ENCODE results near the gene ST6GALNAC4.
"Not testable (repeated sequence)": the region's sequence is repeated elsewhere in the genome, so short reads cannot be mapped to it uniquely, and the experiment has no call there.

ST6GALNAC4 gene

DNA sequence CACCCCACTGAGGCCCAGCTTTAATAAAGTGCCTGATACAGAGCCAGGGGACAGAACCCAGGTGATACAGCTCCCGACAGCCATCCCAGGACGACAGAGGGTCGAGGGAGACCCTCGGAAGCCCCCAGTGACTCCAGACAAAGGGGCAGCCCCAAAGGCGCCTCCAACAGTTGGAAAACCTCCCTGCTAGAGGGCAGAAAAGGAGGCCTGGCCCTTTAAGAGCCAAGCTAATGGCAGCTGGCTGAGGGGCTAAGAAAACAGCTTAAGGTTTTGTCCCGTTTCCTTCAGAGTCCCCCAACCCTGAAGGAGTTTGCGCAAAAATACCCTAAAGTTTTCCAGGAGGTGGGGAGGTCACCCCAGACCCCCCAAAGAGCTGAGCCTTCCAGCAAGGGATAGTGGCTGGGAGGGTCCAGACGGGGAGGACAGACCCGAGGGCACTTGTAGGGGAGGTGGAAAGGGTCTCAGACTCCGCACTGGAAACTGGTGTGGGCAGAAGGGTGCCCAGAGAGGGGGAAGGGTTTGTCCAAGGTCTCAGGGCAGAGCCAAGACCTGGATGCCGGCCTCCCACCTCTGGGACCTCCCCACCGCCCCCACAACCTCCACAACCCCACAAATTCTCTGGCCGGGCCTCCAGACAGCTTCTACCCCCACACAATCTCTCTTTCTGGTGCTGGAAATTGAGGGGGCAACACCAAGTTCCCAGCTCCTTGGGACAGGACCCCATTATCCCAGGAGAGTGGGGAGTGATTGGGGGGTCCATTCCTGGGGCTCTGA, 31.1 kb downstream of the ST6GALNAC4 start:
- Mint-ChIP-seq H3K36me3 (peaks cover 47 to 64% of the 10 kb centered on the region in 2 donors), H3K27me3 (no peaks in the 10 kb centered on the region), H3K27ac (no peak overlapping the region), H3K4me1 (peaks cover 30 to 46% of the 10 kb centered on the region in 2 donors), H3K4me3 (no peak overlapping the region), H3K9me3 (no peaks in the 10 kb centered on the region)
- DNase-seq, result no peak
- no peak for ATAC-seq (replicated peaks)

DNA sequence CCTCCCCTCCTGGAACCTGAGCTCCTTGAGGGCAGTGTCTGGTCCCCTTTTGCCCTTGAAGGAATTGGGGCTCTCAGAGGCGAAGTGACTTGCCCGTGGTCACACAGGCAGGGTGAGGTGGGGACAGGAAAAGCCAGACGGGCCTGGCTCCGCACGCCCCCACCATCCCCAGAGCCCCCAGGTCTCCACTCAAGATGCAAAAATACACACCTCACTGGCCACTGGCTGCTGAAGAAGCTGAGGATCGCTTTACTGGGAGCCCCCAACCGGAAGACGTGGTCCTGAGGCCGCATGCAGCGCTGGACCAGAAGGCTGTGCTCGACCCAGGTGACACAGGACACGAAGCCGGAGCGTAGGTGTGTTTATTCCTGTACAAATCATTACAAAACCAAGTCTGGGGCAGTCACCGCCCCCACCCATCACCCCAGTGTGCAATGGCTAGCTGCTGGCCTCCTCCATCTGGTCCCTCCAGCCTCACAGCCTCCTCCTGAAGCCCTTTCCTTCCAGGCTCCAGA, 31.8 kb downstream of the ST6GALNAC4 start:
- H3K27me3 Mint-ChIP-seq, result no peaks in the 10 kb centered on the region
- H3K4me3 Mint-ChIP-seq, result no peak overlapping the region
- ATAC-seq (replicated peaks) (no peak), DNase-seq (no peak)
- H3K4me1 Mint-ChIP-seq, result peaks cover 30 to 46% of the 10 kb centered on the region in 2 donors
- H3K9me3 Mint-ChIP-seq, result no peaks in the 10 kb centered on the region
- peaks cover 42 to 58% of the 10 kb centered on the region in 2 donors for H3K36me3 Mint-ChIP-seq
- H3K27ac Mint-ChIP-seq, result peak overlapping the region; percentile 84

DNA sequence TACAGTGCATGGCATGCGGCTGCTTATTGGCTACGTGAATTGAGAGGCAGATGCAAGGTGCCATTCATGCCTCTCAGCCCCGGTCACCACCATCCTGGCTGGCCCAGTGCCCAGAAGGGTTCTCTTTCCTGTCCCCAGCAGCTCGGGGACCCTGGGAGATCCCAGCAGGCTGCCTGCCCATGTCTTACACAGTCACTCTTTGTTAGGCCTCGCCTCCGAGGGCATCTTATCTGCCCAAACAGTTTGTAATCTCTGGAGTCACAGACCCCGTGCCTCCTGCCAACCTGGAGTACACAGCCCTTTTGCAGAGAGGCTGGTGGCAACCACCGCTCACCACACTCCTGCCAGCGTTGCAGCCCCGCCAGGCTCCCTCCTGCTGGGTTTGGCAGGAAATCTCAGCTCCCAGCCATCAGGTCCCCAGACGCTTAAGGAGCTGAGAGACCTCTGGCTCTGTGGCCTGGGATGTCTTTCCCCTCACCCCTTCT, 32.4 kb downstream of the ST6GALNAC4 start:
- H3K27me3 Mint-ChIP-seq, result no peaks in the 10 kb centered on the region
- no peak overlapping the region for H3K4me3 Mint-ChIP-seq
- H3K36me3 Mint-ChIP-seq, result peaks cover 39 to 55% of the 10 kb centered on the region in 2 donors
- ATAC-seq (replicated peaks) (peak; percentile 17 to 18), DNase-seq (no peak)
- peak overlapping the region; percentile 84 for H3K27ac Mint-ChIP-seq
- peaks cover 30 to 46% of the 10 kb centered on the region in 2 donors for H3K4me1 Mint-ChIP-seq
- H3K9me3 Mint-ChIP-seq, result no peaks in the 10 kb centered on the region

DNA sequence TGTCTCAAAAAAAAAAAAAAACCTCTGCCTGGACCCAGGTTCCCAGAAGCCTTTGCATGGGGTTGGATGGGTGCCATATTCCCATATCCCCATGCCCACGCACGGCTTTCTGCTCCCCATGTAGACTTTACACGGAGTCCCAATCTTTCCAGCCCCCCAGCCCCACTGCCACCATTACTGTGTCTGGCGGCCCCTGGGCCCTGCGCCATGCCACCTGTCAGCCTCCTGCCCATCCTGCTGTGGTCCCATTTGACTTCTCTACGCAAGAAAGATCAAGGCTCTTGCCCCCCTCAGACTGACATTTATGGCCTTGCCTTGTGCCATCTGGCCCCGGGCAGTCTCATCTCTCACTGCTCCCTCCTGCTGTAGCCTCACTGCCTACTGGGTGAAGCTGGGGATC, 32.9 kb downstream of the ST6GALNAC4 start:
- H3K36me3 Mint-ChIP-seq, result peaks cover 40 to 58% of the 10 kb centered on the region in 2 donors
- DNase-seq (no peak), ATAC-seq (replicated peaks) (peak in 1 of 2 donors; percentile 3)
- no peaks in the 10 kb centered on the region for H3K27me3 Mint-ChIP-seq
- H3K9me3 Mint-ChIP-seq, result no peaks in the 10 kb centered on the region
- H3K4me1 Mint-ChIP-seq, result peaks cover 32 to 49% of the 10 kb centered on the region in 2 donors
- peak overlapping the region; percentile 84 for H3K27ac Mint-ChIP-seq
- H3K4me3 Mint-ChIP-seq, result peak overlapping the region in 1 of 2 donors; percentile 3

DNA sequence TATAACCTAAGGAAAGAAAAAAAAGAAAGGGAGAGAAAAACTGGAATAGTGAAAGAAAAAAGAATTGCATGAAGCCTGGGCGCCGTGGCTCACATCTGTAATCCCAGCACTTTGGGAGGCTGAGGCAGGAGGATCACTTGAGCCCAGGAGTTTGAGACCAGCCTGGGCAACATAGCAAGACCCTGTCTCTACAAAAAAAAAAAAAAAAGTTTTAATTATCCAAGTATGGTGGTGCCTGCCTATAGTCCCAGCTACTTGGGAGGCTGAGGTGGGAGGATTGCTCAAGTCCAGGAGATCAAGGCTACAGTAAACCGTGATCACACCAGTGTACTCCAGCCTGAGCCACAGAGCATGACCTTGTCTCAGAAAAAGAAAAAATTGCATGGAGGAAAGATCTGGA, 35.1 kb downstream of the ST6GALNAC4 start:
- H3K27me3 Mint-ChIP-seq; ATAC-seq (replicated peaks); DNase-seq; H3K9me3 Mint-ChIP-seq; H3K4me3 Mint-ChIP-seq: not testable (repeated sequence)
- Mint-ChIP-seq H3K4me1 (peaks cover 39 to 59% of the 10 kb centered on the region in 2 donors), H3K36me3 (peaks cover 34 to 47% of the 10 kb centered on the region in 2 donors), H3K27ac (peak overlapping the region; percentile 79)

DNA sequence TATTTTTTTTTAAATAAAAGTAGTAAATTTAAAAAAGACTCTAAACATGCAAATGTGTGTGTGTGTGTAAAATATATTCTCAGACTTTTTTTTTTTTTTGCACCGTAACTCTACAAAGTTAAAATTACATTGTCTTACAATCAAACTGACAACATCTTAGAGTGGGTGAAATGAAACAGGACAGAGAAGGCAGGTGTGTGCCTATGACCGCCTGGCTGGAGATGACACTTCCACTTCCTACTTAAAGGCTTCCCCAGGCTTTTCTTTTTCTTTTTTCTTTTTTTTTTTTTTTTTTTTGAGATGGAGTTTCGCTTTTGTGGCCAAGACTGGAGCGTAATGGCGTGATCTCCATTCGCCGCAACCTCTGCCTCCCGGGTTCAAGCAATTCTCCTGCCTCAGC, 36.7 kb downstream of the ST6GALNAC4 start:
- Mint-ChIP-seq H3K9me3 (no peaks in the 10 kb centered on the region), H3K4me3 (no peak overlapping the region), H3K4me1 (peaks cover 32 to 48% of the 10 kb centered on the region in 2 donors), H3K27ac (no peak overlapping the region), H3K27me3 (peaks cover 0 to 11% of the 10 kb centered on the region in 2 donors), H3K36me3 (peaks cover 24 to 32% of the 10 kb centered on the region in 2 donors)
- ATAC-seq (replicated peaks), result peak; percentile 62 to 71
- DNase-seq, result no peak

DNA sequence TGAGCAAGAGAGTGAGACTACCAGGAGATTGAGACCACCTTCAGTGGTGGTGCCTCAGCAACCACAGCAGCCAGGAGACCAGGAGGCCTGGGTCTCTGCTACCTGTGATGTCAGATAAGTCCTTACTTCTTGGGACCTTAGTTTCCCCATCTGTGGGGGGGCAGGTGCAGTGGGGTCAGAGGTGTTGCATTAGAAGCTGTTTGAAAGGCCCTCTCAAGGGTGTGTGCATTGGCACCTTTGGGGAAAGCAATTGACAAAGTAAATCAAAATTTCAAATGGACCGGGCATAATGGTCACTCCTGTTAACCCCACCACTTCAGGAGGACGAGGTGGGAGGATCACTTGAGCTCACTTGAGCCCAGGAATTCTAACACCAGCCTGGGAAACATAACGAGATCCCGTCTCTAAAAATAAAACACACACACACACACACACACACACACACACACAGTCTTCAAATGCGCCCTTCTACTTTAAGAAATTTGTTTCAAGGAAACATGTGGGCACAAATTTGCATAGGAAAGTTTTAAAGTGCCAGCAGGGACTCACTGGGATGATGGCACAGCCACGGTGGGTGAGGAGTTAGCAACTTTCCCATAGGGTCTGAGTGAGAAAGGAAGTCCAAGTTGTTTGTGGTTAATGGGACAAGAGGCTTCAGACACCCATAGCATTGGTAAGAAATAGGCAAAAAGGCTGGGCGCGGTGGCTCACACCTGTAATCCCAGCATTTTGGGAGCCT, 38.0 kb downstream of the ST6GALNAC4 start:
- Mint-ChIP-seq H3K27ac (no peak overlapping the region), H3K4me3 (no peak overlapping the region)
- ATAC-seq (replicated peaks), result no peak

DNA sequence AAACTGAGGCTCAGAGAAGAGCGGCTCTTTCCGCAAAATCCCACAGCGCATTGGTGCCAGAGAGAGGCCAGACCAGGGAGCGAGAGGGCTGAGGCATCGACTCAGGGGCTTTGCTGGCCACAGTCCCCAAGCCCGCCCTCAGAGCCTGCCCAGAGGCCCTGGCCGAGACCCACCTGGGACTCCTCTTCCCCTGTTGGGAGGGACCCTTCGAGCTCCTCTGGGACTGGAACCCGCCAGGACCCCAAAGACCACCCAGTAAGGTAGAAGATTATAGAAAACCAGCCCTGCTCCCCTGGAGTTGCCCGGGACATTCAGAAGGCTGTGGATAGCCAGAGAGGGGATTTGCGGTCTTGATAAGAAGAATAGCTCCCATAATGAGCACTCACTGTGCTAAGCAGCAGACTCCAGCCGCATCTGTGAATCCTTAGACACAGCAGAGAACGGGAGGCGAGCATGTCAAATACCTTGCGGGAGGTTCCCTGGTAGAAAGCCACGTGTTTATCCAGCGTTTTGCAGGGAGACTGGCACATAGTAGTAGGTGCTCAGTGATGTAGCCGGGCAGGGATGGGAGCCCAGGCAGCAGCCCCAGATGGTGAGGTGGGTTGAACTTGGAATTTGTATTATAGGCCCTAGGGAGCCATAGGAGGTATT, 38.7 kb downstream of the ST6GALNAC4 start:
- Mint-ChIP-seq H3K4me3 (peak overlapping the region; percentile 66 to 72), H3K9me3 (no peaks in the 10 kb centered on the region), H3K27ac (peak overlapping the region; percentile 62), H3K36me3 (peaks cover 10 to 16% of the 10 kb centered on the region in 2 donors), H3K27me3 (peaks cover 0 to 11% of the 10 kb centered on the region in 2 donors), H3K4me1 (peaks cover 21 to 36% of the 10 kb centered on the region in 2 donors)
- ATAC-seq (replicated peaks), result no peak
- DNase-seq, result no peak

More for the DNA sequence above, 38.0 kb downstream of the ST6GALNAC4 start:
- Mint-ChIP-seq H3K27me3 (peaks cover 0 to 11% of the 10 kb centered on the region in 2 donors), H3K36me3 (peaks cover 11 to 19% of the 10 kb centered on the region in 2 donors), H3K9me3 (no peaks in the 10 kb centered on the region), H3K4me1 (peaks cover 21 to 36% of the 10 kb centered on the region in 2 donors)
- DNase-seq, result no peak

DNA sequence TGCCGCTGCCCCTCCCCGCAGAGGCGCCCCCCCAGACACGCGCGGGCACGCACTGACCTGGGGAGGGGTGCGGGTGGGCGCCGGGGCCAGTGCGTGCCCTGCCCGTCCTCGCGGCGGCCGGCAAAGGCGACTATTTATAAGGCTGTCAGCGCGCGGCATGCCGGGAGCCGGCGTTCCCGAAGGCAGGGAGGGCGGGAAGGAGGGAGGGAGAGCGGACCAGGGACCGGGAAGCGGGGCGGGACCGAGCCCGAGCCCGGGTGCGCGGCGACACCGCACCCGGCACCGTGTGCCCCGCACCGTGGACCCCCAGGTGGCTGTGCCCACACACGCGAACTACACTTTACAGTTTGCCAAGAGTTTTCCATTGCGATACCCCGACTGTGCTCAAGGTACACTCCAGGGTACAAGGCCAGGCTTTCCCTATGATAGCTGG, 39.3 kb downstream of the ST6GALNAC4 start, which contains the start of gene AK1:
Gene AK1, minus strand, starts transcription at position 110 of the 433 bp plus-strand sequence. CDS start 3,058 bp downstream, outside the sequence.
- DNase-seq (no peak), ATAC-seq (replicated peaks) (peak in 1 of 2 donors; percentile 15)
- no peaks in the 10 kb centered on the region for H3K9me3 Mint-ChIP-seq
- H3K4me3 Mint-ChIP-seq, result peak within 1 kb of the TSS; percentile 66 to 74
- peaks cover 18 to 30% of the 10 kb centered on the region in 2 donors for H3K4me1 Mint-ChIP-seq
- H3K27me3 Mint-ChIP-seq, result peaks cover 0 to 11% of the 10 kb centered on the region in 2 donors
- H3K27ac Mint-ChIP-seq, result peak within 1 kb of the TSS; percentile 84
- H3K36me3 Mint-ChIP-seq, result peaks cover 5 to 11% of the 10 kb centered on the region in 2 donors

DNA sequence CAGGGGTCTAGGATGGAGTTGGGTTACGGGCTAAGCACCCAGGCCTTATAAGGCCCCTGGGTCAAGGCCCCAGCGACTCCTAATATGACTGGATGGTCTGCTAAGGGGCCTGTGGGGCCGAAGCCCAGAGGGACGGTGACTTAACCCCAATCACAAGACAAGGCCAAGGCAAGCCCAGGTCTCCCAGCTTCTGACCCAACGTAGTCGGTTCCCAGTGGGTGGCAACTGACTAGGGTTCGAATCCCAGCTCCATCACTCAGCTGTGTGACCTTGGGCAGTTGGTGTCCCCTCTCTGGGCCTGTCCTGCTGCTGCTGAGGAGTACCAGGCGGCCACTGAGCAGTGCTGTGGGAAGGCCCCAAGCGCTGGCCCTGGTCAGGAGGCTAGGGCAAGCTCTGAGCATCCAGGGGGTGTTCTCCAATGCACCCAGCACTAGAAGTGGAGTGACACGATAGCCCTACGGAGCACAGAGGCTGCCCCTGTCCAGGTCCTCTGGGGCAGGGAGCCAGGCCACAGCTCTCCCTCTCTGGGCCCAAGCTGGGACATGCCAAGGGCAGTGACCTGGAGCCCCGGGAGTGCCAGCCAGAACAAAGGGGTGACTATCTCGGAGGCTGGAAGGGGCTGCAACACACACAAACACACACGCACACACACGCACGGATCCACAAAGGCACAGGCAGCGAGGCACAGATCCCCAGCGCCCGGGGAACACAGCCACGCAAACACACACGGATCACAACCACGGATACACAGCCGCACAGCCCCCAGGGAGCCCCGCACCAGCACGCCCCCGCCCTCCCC, 39.9 kb downstream of the ST6GALNAC4 start:
- Mint-ChIP-seq H3K36me3 (peaks cover 4 to 6% of the 10 kb centered on the region in 2 donors), H3K4me1 (peaks cover 20 to 25% of the 10 kb centered on the region in 2 donors), H3K27ac (peak overlapping the region; percentile 84), H3K4me3 (peak overlapping the region; percentile 62 to 74), H3K27me3 (peaks cover 0 to 16% of the 10 kb centered on the region in 2 donors), H3K9me3 (no peaks in the 10 kb centered on the region)
- peak in 1 of 2 donors; percentile 12 for ATAC-seq (replicated peaks)
- no peak for DNase-seq

DNA sequence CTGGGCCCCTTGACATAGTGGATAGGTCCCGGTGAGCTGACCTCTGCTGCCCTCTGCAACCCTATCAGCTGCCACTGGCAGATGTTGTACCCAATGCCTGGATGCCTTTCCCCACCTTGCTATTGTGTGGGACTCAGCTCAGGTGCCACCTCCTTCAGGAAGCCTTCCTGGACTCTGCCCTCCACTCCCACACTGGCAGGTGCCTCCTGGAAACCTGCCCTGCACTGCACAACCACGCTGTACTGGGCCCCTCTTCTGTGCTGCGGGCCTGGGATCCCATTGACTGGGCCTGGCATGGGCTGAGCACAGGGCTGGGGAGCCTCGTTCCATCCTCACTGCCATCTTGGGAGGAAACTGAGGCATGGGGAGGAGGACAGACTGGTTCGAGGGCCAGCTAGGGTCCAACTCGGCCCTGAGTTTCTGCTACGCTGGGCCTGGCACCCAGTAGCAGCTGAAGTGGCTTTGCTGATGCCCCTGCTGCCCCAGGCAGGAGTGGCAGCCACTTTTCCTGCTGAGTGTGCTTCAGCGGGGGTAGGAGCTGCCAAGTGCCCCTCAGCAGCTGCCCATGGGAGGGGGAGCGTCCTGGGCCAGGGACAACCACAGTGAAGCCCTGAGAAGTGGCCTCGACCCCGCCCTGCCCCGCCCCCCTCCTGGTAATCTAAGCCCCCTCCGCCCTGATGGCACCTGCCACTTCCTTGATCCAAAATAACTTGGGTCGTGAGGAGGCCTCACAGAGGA, 40.6 kb downstream of the ST6GALNAC4 start:
- no peak for DNase-seq
- Mint-ChIP-seq H3K4me3 (no peak overlapping the region), H3K36me3 (peaks cover 4% of the 10 kb centered on the region in 2 donors), H3K27ac (no peak overlapping the region), H3K27me3 (peaks cover 0 to 16% of the 10 kb centered on the region in 2 donors), H3K9me3 (no peaks in the 10 kb centered on the region), H3K4me1 (peaks cover 19 to 25% of the 10 kb centered on the region in 2 donors)
- no peak for ATAC-seq (replicated peaks)

DNA sequence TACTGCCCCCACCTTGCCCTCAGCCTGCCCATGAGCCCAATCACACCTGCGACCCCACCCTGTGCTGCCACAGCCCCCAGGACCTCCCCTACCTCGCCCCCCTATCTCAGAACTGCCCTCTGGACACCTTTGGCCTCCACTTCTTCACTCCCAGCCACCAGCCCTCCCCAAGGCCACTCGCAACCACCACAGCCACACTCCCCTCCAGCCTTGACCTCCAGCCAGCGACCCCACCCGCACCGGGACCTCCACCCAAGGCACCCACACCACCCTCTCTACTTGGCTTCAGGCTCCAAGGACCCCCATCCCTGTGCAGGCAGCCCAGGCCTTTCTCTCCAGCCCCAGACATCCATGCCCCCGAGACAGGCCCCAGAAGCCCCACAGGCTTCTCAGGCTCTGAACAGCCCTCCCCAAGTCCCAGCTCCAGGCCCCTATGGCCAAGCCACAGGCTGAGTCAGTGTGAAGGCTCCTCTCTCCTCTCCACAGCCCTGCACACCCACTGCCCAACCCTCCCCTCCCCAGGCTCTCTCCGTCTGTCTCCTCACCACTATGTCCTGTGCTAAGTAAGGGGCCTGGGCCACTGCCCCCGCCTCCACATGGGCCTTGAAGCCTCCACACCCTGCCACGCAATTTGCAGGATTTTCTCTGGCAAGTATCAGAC, 41.4 kb downstream of the ST6GALNAC4 start:
- ATAC-seq (replicated peaks) (no peak), DNase-seq (no peak)
- H3K27me3 Mint-ChIP-seq, result peaks cover 0 to 16% of the 10 kb centered on the region in 2 donors
- H3K4me3 Mint-ChIP-seq, result no peak overlapping the region
- H3K4me1 Mint-ChIP-seq, result peaks cover 19 to 25% of the 10 kb centered on the region in 2 donors
- H3K36me3 Mint-ChIP-seq, result peaks cover 4% of the 10 kb centered on the region in 2 donors
- no peaks in the 10 kb centered on the region for H3K9me3 Mint-ChIP-seq
- no peak overlapping the region for H3K27ac Mint-ChIP-seq

Measured in stimulated activated naive B cell treated with anti-CD40 and anti-IgM and Interleukin-4, amounts not matched to agents 10 μg/mL and 1 μg/mL and 100 μg/mL, for 72 hours (primary cell).